Type B pancreatic cell (in vitro differentiated cells): ENCODE measurements around the gene HIVEP3. TPM values are rescaled to one million over a fixed set of nuclear protein-coding genes. Genes with fewer than 3 reads are reported as not detected.

Experiments
- DNase-seq: peaks from one replicate; pipeline ENCODE4 v3.0.0; 2021; ENCODE audit warnings: mixed read lengths; ENCODE audit not compliant: unreplicated experiment; ENCODE audit errors: extremely low spot score
- H3K27ac Mint-ChIP-seq: 2 replicates; pipeline ENCODE4 v1.8.0; 2021; ENCODE audit warnings: mild to moderate bottlenecking, mixed read lengths
- H3K27me3 Mint-ChIP-seq: 2 replicates; pipeline ENCODE4 v1.8.0; 2021; ENCODE audit warnings: mixed read lengths
- H3K36me3 Mint-ChIP-seq: 2 replicates; pipeline ENCODE4 v1.8.0; 2021; ENCODE audit warnings: mixed read lengths
- H3K4me1 Mint-ChIP-seq: one replicate; pipeline ENCODE4 v1.8.0; 2021; ENCODE audit warnings: mixed read lengths; ENCODE audit not compliant: unreplicated experiment
- H3K4me3 Mint-ChIP-seq: 2 replicates; pipeline ENCODE4 v1.8.0; 2021; ENCODE audit warnings: mild to moderate bottlenecking, mixed read lengths
- H3K9me3 Mint-ChIP-seq: 2 replicates; pipeline ENCODE4 v1.8.0; 2021; ENCODE audit warnings: mixed read lengths
- total RNA-seq: library from RNA; stranded (reverse); gene quantifications from 2 replicates; pipeline ENCODE4 v1.2.1, GENCODE V29; 2021; ENCODE audit warnings: low replicate concordance
- TF ChIP-seq, protein P1 (sequence below): fragments of 200-600 bp; sonication (generic); conservative IDR thresholded peaks from 2 replicates; pipeline ENCODE4 v1.5.0; 2021; ENCODE audit warnings: antibody characterized with exemption, mild to moderate bottlenecking

HIVEP3 gene
- total RNA-seq, 1 donor from 2014 or later = 9.2 TPM

GRCh38 chr1:41598325-41598724 lies 320.4 kb downstream of the HIVEP3 start:
- Mint-ChIP-seq H3K4me1 (peaks cover 5% of the 10 kb centered on the region), H3K4me3 (no peak overlapping the region), H3K27ac (no peak overlapping the region), H3K9me3 (peaks cover 7% of the 10 kb centered on the region), H3K36me3 (no peaks in the 10 kb centered on the region), H3K27me3 (no peaks in the 10 kb centered on the region)
- TF ChIP-seq, protein P1, sequence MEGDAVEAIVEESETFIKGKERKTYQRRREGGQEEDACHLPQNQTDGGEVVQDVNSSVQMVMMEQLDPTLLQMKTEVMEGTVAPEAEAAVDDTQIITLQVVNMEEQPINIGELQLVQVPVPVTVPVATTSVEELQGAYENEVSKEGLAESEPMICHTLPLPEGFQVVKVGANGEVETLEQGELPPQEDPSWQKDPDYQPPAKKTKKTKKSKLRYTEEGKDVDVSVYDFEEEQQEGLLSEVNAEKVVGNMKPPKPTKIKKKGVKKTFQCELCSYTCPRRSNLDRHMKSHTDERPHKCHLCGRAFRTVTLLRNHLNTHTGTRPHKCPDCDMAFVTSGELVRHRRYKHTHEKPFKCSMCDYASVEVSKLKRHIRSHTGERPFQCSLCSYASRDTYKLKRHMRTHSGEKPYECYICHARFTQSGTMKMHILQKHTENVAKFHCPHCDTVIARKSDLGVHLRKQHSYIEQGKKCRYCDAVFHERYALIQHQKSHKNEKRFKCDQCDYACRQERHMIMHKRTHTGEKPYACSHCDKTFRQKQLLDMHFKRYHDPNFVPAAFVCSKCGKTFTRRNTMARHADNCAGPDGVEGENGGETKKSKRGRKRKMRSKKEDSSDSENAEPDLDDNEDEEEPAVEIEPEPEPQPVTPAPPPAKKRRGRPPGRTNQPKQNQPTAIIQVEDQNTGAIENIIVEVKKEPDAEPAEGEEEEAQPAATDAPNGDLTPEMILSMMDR = no peak
- no peak for DNase-seq

GRCh38 chr1:41592451-41593125 lies 326.1 kb downstream of the HIVEP3 start:
- TF ChIP-seq, protein P1 = no peak
- H3K27ac Mint-ChIP-seq = no peak overlapping the region
- H3K36me3 Mint-ChIP-seq = no peaks in the 10 kb centered on the region

DNA sequence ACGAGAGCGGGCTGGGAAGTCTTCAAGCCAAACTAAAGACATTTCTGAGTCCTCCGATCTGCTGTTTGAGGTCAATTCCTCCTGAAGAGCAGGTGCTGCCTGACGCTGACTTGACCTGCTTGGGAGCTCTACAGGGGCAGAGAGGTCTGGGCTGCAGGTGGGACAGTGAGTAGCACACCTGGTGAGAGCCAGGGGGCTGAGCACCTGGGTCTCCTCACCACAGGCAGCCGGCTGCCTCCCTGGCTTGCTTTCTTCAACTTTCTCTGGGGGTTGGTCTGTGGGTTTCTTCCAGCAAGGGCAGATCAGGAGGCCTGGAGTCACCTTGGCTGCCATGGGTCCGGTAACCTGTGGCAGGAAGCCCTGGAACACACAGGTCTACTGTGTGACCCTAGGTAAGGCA lies 326.8 kb downstream of the HIVEP3 start:
- DNase-seq = no peak
- TF ChIP-seq, protein P1 = no peak
- Mint-ChIP-seq H3K36me3 (no peaks in the 10 kb centered on the region), H3K4me1 (peaks cover 2% of the 10 kb centered on the region), H3K4me3 (no peak overlapping the region), H3K9me3 (no peaks in the 10 kb centered on the region), H3K27me3 (no peaks in the 10 kb centered on the region), H3K27ac (no peak overlapping the region)

More at GRCh38 chr1:41592451-41593125, 326.1 kb downstream of the HIVEP3 start:
- no peak for DNase-seq
- H3K27me3 Mint-ChIP-seq = no peaks in the 10 kb centered on the region
- H3K9me3 Mint-ChIP-seq = no peaks in the 10 kb centered on the region
- peaks cover 5% of the 10 kb centered on the region for H3K4me1 Mint-ChIP-seq
- no peak overlapping the region for H3K4me3 Mint-ChIP-seq

- Mint-ChIP-seq H3K27me3 (no peaks in the 10 kb centered on the region), H3K4me3 (no peak overlapping the region), H3K9me3 (no peaks in the 10 kb centered on the region), H3K4me1 (no peaks in the 10 kb centered on the region), H3K27ac (no peak overlapping the region), H3K36me3 (no peaks in the 10 kb centered on the region)
- TF ChIP-seq, protein P1 = no peak
- no peak for DNase-seq
Measured at GRCh38 chr1:41590331-41590730, 328.4 kb downstream of the HIVEP3 start.

DNA sequence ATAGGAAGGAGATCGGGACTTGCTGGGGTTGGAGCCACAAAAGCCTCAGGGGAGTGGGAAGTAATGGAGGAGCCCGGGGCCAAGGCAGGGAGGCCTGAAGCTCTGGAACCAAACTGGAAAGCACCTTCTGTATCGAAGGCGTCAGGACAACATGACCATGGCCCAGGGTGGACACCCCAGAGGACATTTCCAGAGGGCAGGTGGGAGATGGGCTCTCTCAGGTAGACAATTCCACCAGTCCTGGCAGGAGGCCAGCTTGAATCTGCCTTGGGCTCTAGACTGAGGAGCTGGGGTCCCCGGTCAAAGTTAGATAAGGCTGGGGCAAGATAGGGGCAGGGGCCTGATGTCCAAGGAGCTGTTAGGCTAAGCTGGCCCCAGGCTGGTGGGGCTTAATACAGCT lies 329.3 kb downstream of the HIVEP3 start:
- H3K36me3 Mint-ChIP-seq = no peaks in the 10 kb centered on the region
- no peak for DNase-seq
- H3K4me1 Mint-ChIP-seq = no peaks in the 10 kb centered on the region
- H3K27ac Mint-ChIP-seq = no peak overlapping the region
- TF ChIP-seq, protein P1 = no peak
- no peaks in the 10 kb centered on the region for H3K27me3 Mint-ChIP-seq
- H3K4me3 Mint-ChIP-seq = no peak overlapping the region
- H3K9me3 Mint-ChIP-seq = no peaks in the 10 kb centered on the region
